IMR-90 (cell line): ENCODE data around the gene MAML2. TPM values are rescaled to one million over a fixed set of nuclear protein-coding genes. Genes with fewer than 3 reads are reported as not detected.

Source experiments
- ATAC-seq: fragments of 200-7000 bp; cut with Tn5 transposase; 2 replicates; pipeline ENCODE4 v1.9.1; 2020; ENCODE audit warnings: low read depth, mild to moderate bottlenecking, moderate library complexity
- BruUV-seq: library from RNA; stranded (reverse); fragments of 400-500 nt; replicated peaks from 2 replicates; lab custom pipeline; 2021; lab: Mats Ljungman, UMichigan
- CTCF ChIA-PET: fragments of 300-600 bp; formaldehyde crosslinking; extraction: SDS; loops from one replicate; lab custom pipeline; 2021; ENCODE audit warnings: antibody characterized with exemption; lab: Yijun Ruan, JAX
- POLR2A ChIA-PET: fragments of 300-600 bp; sonication (Branson Sonifier 250); formaldehyde crosslinking; loops from one replicate; lab custom pipeline; 2022; ENCODE audit warnings: antibody characterized with exemption; ENCODE audit not compliant: unreplicated experiment; lab: Charles Lee
- DNase-seq: peaks from one replicate; pipeline ENCODE4 v3.0.0; 2013
- H2AFZ ChIP-seq: replicated peaks from 2 replicates; pipeline ENCODE3; 2013; ENCODE audit warnings: low read length, mild to moderate bottlenecking; ENCODE audit not compliant: poor library complexity
- H2AK5ac ChIP-seq: 2 replicates; pipeline ENCODE4 v1.6.1; 2013; ENCODE audit warnings: low read depth, low read length, inconsistent platforms
- H2AK9ac ChIP-seq: replicated peaks from 2 replicates; pipeline ENCODE3; 2013; ENCODE audit warnings: mild to moderate bottlenecking, low read depth, low read length, moderate library complexity; ENCODE audit not compliant: poor library complexity
- H2BK120ac ChIP-seq: 2 replicates; pipeline ENCODE4 v1.6.1; 2013; ENCODE audit warnings: low read depth, low read length, inconsistent platforms
- H2BK15ac ChIP-seq: 3 replicates; pipeline ENCODE4 v1.6.1; 2013; ENCODE audit warnings: low read depth, low read length, inconsistent platforms
- H2BK20ac ChIP-seq: 2 replicates; pipeline ENCODE4 v1.6.1; 2013; ENCODE audit warnings: low read depth, mild to moderate bottlenecking, inconsistent platforms, low read length, moderate library complexity
- H2BK5ac ChIP-seq: 2 replicates; pipeline ENCODE4 v1.6.1; 2013; ENCODE audit warnings: mild to moderate bottlenecking, low read depth, low read length, inconsistent platforms; ENCODE audit not compliant: poor library complexity, severe bottlenecking
- H3K14ac ChIP-seq: replicated peaks from 2 replicates; pipeline ENCODE4 v1.6.1; 2013; ENCODE audit warnings: low read depth, low read length, inconsistent platforms
- H3K18ac ChIP-seq: 2 replicates; pipeline ENCODE4 v1.6.1; 2013; ENCODE audit warnings: low read depth, low read length, control low read depth
- H3K23ac ChIP-seq: 2 replicates; pipeline ENCODE4 v1.6.1; 2013; ENCODE audit warnings: low read depth, low read length, inconsistent platforms
- H3K27ac ChIP-seq: 2 replicates; pipeline ENCODE4 v1.5.1; 2013; ENCODE audit warnings: mild to moderate bottlenecking, control low read depth, low read length; ENCODE audit not compliant: insufficient read depth
- H3K27me3 ChIP-seq: 2 replicates; pipeline ENCODE4 v1.6.1; 2013; ENCODE audit warnings: low read length; ENCODE audit not compliant: control insufficient read depth, insufficient read depth
- H3K36me3 ChIP-seq: 2 replicates; pipeline ENCODE4 v1.6.1; 2013; ENCODE audit warnings: low read length, mixed read lengths; ENCODE audit not compliant: control insufficient read depth, insufficient read depth
- H3K4ac ChIP-seq: 2 replicates; pipeline ENCODE4 v1.6.1; 2013; ENCODE audit warnings: low read depth, low read length, inconsistent platforms
- H3K4me1 ChIP-seq: 2 replicates; pipeline ENCODE4 v1.6.1; 2013; ENCODE audit warnings: low read length, mixed read lengths; ENCODE audit not compliant: control insufficient read depth, insufficient read depth
- H3K4me2 ChIP-seq: 2 replicates; pipeline ENCODE4 v1.6.1; 2013; ENCODE audit warnings: low read depth, mild to moderate bottlenecking, control low read depth, low read length, moderate library complexity
- H3K4me3 ChIP-seq: 2 replicates; pipeline ENCODE4 v1.5.1; 2013; ENCODE audit warnings: low read depth, mild to moderate bottlenecking, control low read depth, low read length, moderate library complexity; ENCODE audit not compliant: insufficient read depth
- H3K56ac ChIP-seq: 2 replicates; pipeline ENCODE4 v1.6.1; 2013; ENCODE audit warnings: low read length, inconsistent platforms; ENCODE audit not compliant: insufficient read depth; ENCODE audit errors: extremely low read depth
- H3K79me1 ChIP-seq, 2 experiments: 2 replicates each; pipeline ENCODE4 v1.6.1; 2013; ENCODE audit warnings: low read length in 2 of 2, inconsistent platforms in 1 of 2, low read depth in 1 of 2
- H3K9ac ChIP-seq: 2 replicates; pipeline ENCODE4 v1.6.1; 2013; ENCODE audit warnings: low read depth, low read length, control low read depth
- H3K9me1 ChIP-seq: 2 replicates; pipeline ENCODE4 v1.6.1; 2013; ENCODE audit warnings: low read length, inconsistent platforms; ENCODE audit not compliant: insufficient read depth
- H3K9me3 ChIP-seq: 2 replicates; pipeline ENCODE4 v1.6.1; 2013; ENCODE audit warnings: low read length; ENCODE audit not compliant: control insufficient read depth, insufficient read depth
- H4K20me1 ChIP-seq: 2 replicates; pipeline ENCODE4 v1.6.1; 2013; ENCODE audit warnings: low read length, inconsistent platforms; ENCODE audit not compliant: insufficient read depth
- H4K5ac ChIP-seq: 2 replicates; pipeline ENCODE4 v1.6.1; 2013; ENCODE audit warnings: mild to moderate bottlenecking, low read depth, low read length, control low read depth
- H4K8ac ChIP-seq, 2 experiments: 2 replicates each; pipeline ENCODE4 v1.6.1; 2013; ENCODE audit warnings: low read depth in 2 of 2, low read length in 2 of 2, control low read depth in 1 of 2, inconsistent platforms in 1 of 2
- H4K91ac ChIP-seq: 2 replicates; pipeline ENCODE4 v1.6.1; 2013; ENCODE audit warnings: low read depth, low read length, inconsistent platforms; ENCODE audit not compliant: insufficient read depth
- CEBPB ChIP-seq: IDR thresholded peaks from 2 replicates; pipeline ENCODE4 v1.6.1; 2012; ENCODE audit warnings: low read depth, low read length, improper control_type of control experiment
- CHD1 ChIP-seq: IDR thresholded peaks from 2 replicates; pipeline ENCODE4 v1.6.1; 2012; ENCODE audit warnings: low read depth, low read length, improper control_type of control experiment
- SMC3 ChIP-seq: fragments of 150-350 bp; IDR thresholded peaks from 2 replicates; pipeline ENCODE4 v1.6.1; 2016; ENCODE audit warnings: low read depth, mild to moderate bottlenecking, antibody characterized with exemption, low read length, moderate library complexity
- WGBS, 2 experiments: methylation state at CpG; one replicate each; pipeline versions ENCODE4 v1.1.5 to v1.1.7; 2013; ENCODE audit warnings: missing lambda C conversion rate in 2 of 2; ENCODE audit not compliant: insufficient read length in 1 of 2; ENCODE audit errors: extremely low coverage in 2 of 2; 5-methylcytosine and 5-hydroxymethylcytosine counted together
- dilution Hi-C: fragments of 300-500 bp; cut with HindIII; formaldehyde crosslinking; loops from one replicate; pipeline ENCODE4 v1.14.3; 2018; ENCODE audit warnings: low sequenced_read_pairs; ENCODE audit not compliant: unreplicated experiment
- in situ Hi-C: fragments of 300-500 bp; cut with MboI; formaldehyde crosslinking; loops from 3 replicates; pipeline ENCODE4 v1.14.3; 2019; ENCODE audit warnings: low sequenced_read_pairs, inconsistent platforms, mixed read lengths
- intact Hi-C: fragments of 100-400 bp; cut with micrococcal nuclease; formaldehyde crosslinking; loops from 2 replicates; pipeline ENCODE4 v1.10.0; 2022
- polyA plus RNA-seq, 3 experiments: library from polyadenylated mRNA; depleted of rRNA; stranded (reverse); fragments of >200 nt; gene quantifications; 2 replicates each; pipeline ENCODE4 v1.2.3, GENCODE V29; 2012; ENCODE audit warnings: low replicate concordance in 1 of 3
- total RNA-seq: library from RNA; depleted of rRNA; stranded (reverse); fragments of >200 nt; gene quantifications from 2 replicates; pipeline ENCODE4 v1.2.3, GENCODE V29; 2012

MAML2 gene
- total and polyA plus RNA-seq, 2 of the 4 experiments (the other 2 are of a cell fraction): 15.0 to 19.5 TPM

DNA sequence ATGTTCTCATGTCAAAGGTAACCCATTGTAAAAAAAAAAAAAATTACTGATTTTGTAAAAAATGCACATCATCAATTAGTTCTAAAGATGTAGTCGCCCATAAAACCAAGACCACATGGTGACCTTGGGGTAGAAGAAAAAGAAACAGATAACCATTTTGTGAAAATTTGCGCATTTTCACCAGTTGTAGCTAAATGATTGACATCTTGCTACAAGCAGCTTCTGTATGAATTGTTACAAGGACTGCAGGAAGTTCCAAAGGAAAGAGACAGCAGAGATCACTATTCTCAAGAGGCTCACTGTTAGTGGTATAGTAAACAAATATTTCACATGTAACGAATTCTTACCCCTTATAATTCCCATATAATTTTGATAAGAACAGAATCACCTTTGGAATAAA, 48.7 kb downstream of the MAML2 start:
- ATAC-seq (no peak), DNase-seq (no peak)
- H3K9me3 ChIP-seq: no peaks in the 10 kb centered on the region
- no peak overlapping the region for H3K14ac ChIP-seq
- no peak overlapping the region for H2BK20ac ChIP-seq
- WGBS, 2 experiments: 100% methylated on average over 1 of the region's 3 CpGs; no CpG with 5 or more reads in 1 of the 2 experiments
- intact Hi-C loops (no loop called here), in situ Hi-C loops (no loop called here), dilution Hi-C loops (no loop called here)
- no peak overlapping the region for H3K4ac ChIP-seq
- H3K79me1 ChIP-seq: peaks cover 28 to 54% of the 10 kb centered on the region in 2 experiments
- no peak overlapping the region for H3K4me2 ChIP-seq
- no TSS peak for BruUV-seq
- no peaks in the 10 kb centered on the region for H3K27me3 ChIP-seq
- TF ChIP-seq CHD1 (no peak), SMC3 (no peak), CEBPB (no peak)
- no peak overlapping the region for H3K18ac ChIP-seq
- H3K4me1 ChIP-seq: peaks cover 1% of the 10 kb centered on the region; the same call in 1 of the 2 replicates
- H3K23ac ChIP-seq: no peak overlapping the region
- CTCF ChIA-PET: interaction anchor here (0.7 kb wide), 1 partner anchor 49 kb away, joined by 3 read pairs; no protein-coding TSS in a partner anchor
- H3K56ac ChIP-seq: no peak overlapping the region
- POLR2A ChIA-PET: no interaction called here
- H2AK5ac ChIP-seq: no peak overlapping the region
- H2BK120ac ChIP-seq: no peak overlapping the region
- H4K8ac ChIP-seq: no peak overlapping the region
- no peak overlapping the region for H4K91ac ChIP-seq
- peaks cover 9% of the 10 kb centered on the region; the same call in 1 of the 2 replicates for H4K20me1 ChIP-seq
- H4K5ac ChIP-seq: no peak overlapping the region
- H2AFZ ChIP-seq: no peak overlapping the region
- H3K27ac ChIP-seq: no peak overlapping the region
- H2BK15ac ChIP-seq: no peak overlapping the region
- H2AK9ac ChIP-seq: no peak overlapping the region
- H3K9me1 ChIP-seq: peaks cover 2% of the 10 kb centered on the region
- H3K36me3 ChIP-seq: peaks cover 2% of the 10 kb centered on the region
- H3K9ac ChIP-seq: no peak overlapping the region
- H2BK5ac ChIP-seq: no peak overlapping the region
- no peak overlapping the region for H3K4me3 ChIP-seq
